ENCODE results near the gene HAUS5. TPM values are rescaled to one million over a fixed set of nuclear protein-coding genes. Genes with fewer than 3 reads are reported as not detected.

The HAUS5 gene
- total and polyA plus RNA-seq, 2 of the 8 experiments (the other 6 are each of a cell fraction or from before 2014, with no cell fraction given): 13.8 to 25.7 TPM

GRCh38 chr19:35608251-35608650 is 4.3 kb upstream of the HAUS5 start:
- H3K23me2 ChIP-seq (ENCODE audit: low read depth, low read length): peaks cover 8% of the 10 kb centered on the region; the same call in 1 of the 2 replicates
- H3K56ac ChIP-seq (replicated peaks; ENCODE audit: insufficient read length, low read depth, low read length): no peak overlapping the region
- FAIRE-seq (no peak), DNase-seq (ENCODE audit: low read depth in 1 of 2, low spot score in 2 of 2) (no peak)
- H2AK5ac ChIP-seq (ENCODE audit: low read depth, low read length): no peak overlapping the region
- H4K91ac ChIP-seq (replicated peaks; ENCODE audit: insufficient read length, low read length): no peak overlapping the region
- no peak overlapping the region for H3K4me2 ChIP-seq (ENCODE audit: insufficient read depth in 1 of 2, low read depth in 2 of 2, low read length in 2 of 2)
- no peak overlapping the region for H3K9ac ChIP-seq (replicated peaks in 1 of 4; ENCODE audit: extremely low read depth in 1 of 4, low read depth in 3 of 4, low read length in 3 of 4)
- WGBS, 2 experiments (ENCODE audit: extremely low coverage in 1 of 2, insufficient coverage in 1 of 2, insufficient read length in 1 of 2, insufficient replicate concordance in 2 of 2, low coverage in 1 of 2, low lambda C conversion rate in 2 of 2, missing lambda C conversion rate in 1 of 2): 83% methylated on average over 2 of the region's 2 CpGs; no CpG with 5 or more reads in 1 of the 2 experiments
- no peaks in the 10 kb centered on the region for H3K36me3 ChIP-seq (ENCODE audit: control insufficient read depth in 2 of 4, insufficient read depth in 4 of 4, low read length in 3 of 4)
- no peak overlapping the region for H3K4ac ChIP-seq (replicated peaks; ENCODE audit: insufficient read length, low read depth, low read length)
- H4K8ac ChIP-seq (ENCODE audit: extremely low read depth, insufficient read depth, low read length): no peak overlapping the region
- no peak overlapping the region for H2AFZ ChIP-seq (ENCODE audit: low read length)
- H3K79me1 ChIP-seq (ENCODE audit: low read depth, low read length): no peaks in the 10 kb centered on the region
- H3K79me2 ChIP-seq (ENCODE audit: control insufficient read depth in 1 of 2, insufficient read depth in 2 of 2, low read length in 2 of 2): no peaks in the 10 kb centered on the region
- no peak overlapping the region for H2BK5ac ChIP-seq (ENCODE audit: low read depth, low read length)
- ChIA-PET CTCF (ENCODE audit: partially characterized antibody) (interaction anchor here (0.7 to 1.3 kb wide), 2 partner anchors 16 to 56 kb away, joined by 3 to 5 read pairs; no protein-coding TSS in a partner anchor), POLR2A (ENCODE audit: partially characterized antibody) (no interaction called here)
- H2BK12ac ChIP-seq (ENCODE audit: low read depth, low read length): no peak overlapping the region
- no peak overlapping the region for H3K4me3 ChIP-seq (ENCODE audit: extremely low read depth in 1 of 4, insufficient read depth in 2 of 4, low read depth in 3 of 4, low read length in 4 of 4)
- peaks cover 5 to 8% of the 10 kb centered on the region in 2 experiments for H3K9me3 ChIP-seq (ENCODE audit: insufficient read depth in 2 of 2, low read depth in 1 of 2, low read length in 1 of 2)
- peaks cover 0 to 3% (median 0%) of the 10 kb centered on the region in 4 experiments; a peak in 1 of 7 replicates for H3K27me3 ChIP-seq (replicated peaks in 1 of 4; ENCODE audit: control insufficient read depth in 3 of 4, extremely low read depth in 1 of 4, insufficient read depth in 3 of 4, low read length in 3 of 4)
- no peak overlapping the region for H2BK15ac ChIP-seq (ENCODE audit: low read length)
- no peaks in the 10 kb centered on the region for H4K20me1 ChIP-seq (replicated peaks in 1 of 2; ENCODE audit: control insufficient read depth in 1 of 2, insufficient read depth in 2 of 2, low read length in 2 of 2)
- no peak overlapping the region for H3K27ac ChIP-seq (ENCODE audit: low read depth, low read length)
- H3K23ac ChIP-seq (ENCODE audit: insufficient read length): no peak overlapping the region
- no peak overlapping the region for H3K18ac ChIP-seq (ENCODE audit: extremely low read depth, low read length)
- H2BK120ac ChIP-seq (replicated peaks; ENCODE audit: low read depth, low read length): no peak overlapping the region
- H4K5ac ChIP-seq (ENCODE audit: insufficient read length, low read depth, low read length): no peak overlapping the region
- H3K4me1 ChIP-seq (replicated peaks in 1 of 4; ENCODE audit: control insufficient read depth in 3 of 4, insufficient read depth in 4 of 4, low read length in 3 of 4): peaks cover 0 to 4% (median 2%) of the 10 kb centered on the region in 4 experiments; a peak in 4 of 7 replicates
- H3K14ac ChIP-seq (ENCODE audit: insufficient read length): no peak overlapping the region
- H2BK20ac ChIP-seq (ENCODE audit: low read length): no peak overlapping the region
- TF ChIP-seq NRF1 (IDR thresholded peaks at IDR 0.05; ENCODE audit: low read depth, low read length): no peak
- no peak for TF ChIP-seq RBBP5 (IDR thresholded peaks at IDR 0.05; ENCODE audit: borderline replicate concordance, low read depth, low read length)
- TF ChIP-seq CREB1 (IDR thresholded peaks at IDR 0.05): no peak
- TF ChIP-seq EGR1 (IDR thresholded peaks at IDR 0.05; ENCODE audit: borderline replicate concordance, low read depth, low read length): no peak
- TF ChIP-seq POLR2AphosphoS5 (IDR thresholded peaks at IDR 0.05; ENCODE audit: low read depth, low read length): no peak
- TF ChIP-seq EP300 (IDR thresholded peaks at IDR 0.05; ENCODE audit: borderline replicate concordance in 1 of 2, low read depth in 2 of 2, low read length in 2 of 2): no peak
- TF ChIP-seq MAX (IDR thresholded peaks at IDR 0.05): no peak
- no peak for TF ChIP-seq FOSL1 (IDR thresholded peaks at IDR 0.05; ENCODE audit: insufficient read depth, low read depth, low read length)
- TF ChIP-seq USF2 (IDR thresholded peaks at IDR 0.05; ENCODE audit: low read length): no peak
- TF ChIP-seq GABPA (IDR thresholded peaks at IDR 0.05; ENCODE audit: borderline replicate concordance, insufficient read depth, low read length): no peak
- TF ChIP-seq PHF8 (conservative IDR thresholded peaks at IDR 0.05; ENCODE audit: low read depth, low read length): no peak
- no peak for TF ChIP-seq POLR2A (IDR thresholded peaks at IDR 0.05; ENCODE audit: control extremely low read depth in 1 of 2, low read depth in 2 of 2, low read length in 2 of 2)
- TF ChIP-seq CEBPB (IDR thresholded peaks at IDR 0.05; ENCODE audit: low read depth, low read length): no peak
- no peak for TF ChIP-seq CBX5 (IDR thresholded peaks at IDR 0.05; ENCODE audit: low read depth, low read length)
